22Rv1 (cell line): Measurements from ENCODE around the gene FADD.

Source experiments
- H3K27ac ChIP-seq: fragments of 450-650 bp; 2 replicates; pipeline ENCODE4 v1.5.1; 2017
- CTCF ChIP-seq: fragments of 450-650 bp; IDR thresholded peaks from 2 replicates; pipeline ENCODE4 v1.5.1; 2017; ENCODE audit warnings: mild to moderate bottlenecking
- ZFX ChIP-seq: fragments of 450-650 bp; IDR thresholded peaks from 2 replicates; pipeline ENCODE4 v1.6.1; 2017; ENCODE audit warnings: antibody characterized with exemption, borderline replicate concordance

The FADD gene

GRCh38 chr11:70230840-70231710 lies 28.0 kb downstream of the FADD start:
- no peak overlapping the region for H3K27ac ChIP-seq
- no peak for TF ChIP-seq CTCF
- TF ChIP-seq ZFX: no peak

- no peak overlapping the region for H3K27ac ChIP-seq
- TF ChIP-seq ZFX (no peak), CTCF (no peak)
Observed at GRCh38 chr11:70233034-70233433, 29.9 kb downstream of the FADD start.

- TF ChIP-seq ZFX (no peak), CTCF (no peak)
- no peak overlapping the region for H3K27ac ChIP-seq
Observed at GRCh38 chr11:70233511-70233934, 30.4 kb downstream of the FADD start.

- no peak overlapping the region for H3K27ac ChIP-seq
Observed at GRCh38 chr11:70233962-70234361, 30.9 kb downstream of the FADD start.

GRCh38 chr11:70240337-70240736 lies 37.2 kb downstream of the FADD start:
- H3K27ac ChIP-seq: no peak overlapping the region
- TF ChIP-seq CTCF (no peak), ZFX (no peak)

More at GRCh38 chr11:70233962-70234361, 30.9 kb downstream of the FADD start:
- TF ChIP-seq ZFX: no peak
- TF ChIP-seq CTCF: no peak

GRCh38 chr11:70241709-70242108 lies 38.6 kb downstream of the FADD start:
- TF ChIP-seq ZFX (no peak), CTCF (no peak)
- no peak overlapping the region for H3K27ac ChIP-seq

GRCh38 chr11:70242885-70243284 lies 39.8 kb downstream of the FADD start:
- no peak for TF ChIP-seq CTCF
- no peak for TF ChIP-seq ZFX
- H3K27ac ChIP-seq: no peak overlapping the region
